Neural progenitor cell (in vitro differentiated cells): Measurements from ENCODE around the gene FKBP5.

Experiments used
- EZH2 ChIP-seq: fragments of 200-600 bp; sonication (generic); IDR thresholded peaks from 2 replicates; pipeline ENCODE4 v1.6.1; 2017; ENCODE audit warnings: antibody characterized with exemption, mild to moderate bottlenecking, moderate library complexity
- TF ChIP-seq, protein P1 (sequence below): fragments of 200-600 bp; sonication (generic); IDR thresholded peaks from 2 replicates; pipeline ENCODE4 v1.5.1; 2017; ENCODE audit warnings: antibody characterized with exemption, mild to moderate bottlenecking

DNA sequence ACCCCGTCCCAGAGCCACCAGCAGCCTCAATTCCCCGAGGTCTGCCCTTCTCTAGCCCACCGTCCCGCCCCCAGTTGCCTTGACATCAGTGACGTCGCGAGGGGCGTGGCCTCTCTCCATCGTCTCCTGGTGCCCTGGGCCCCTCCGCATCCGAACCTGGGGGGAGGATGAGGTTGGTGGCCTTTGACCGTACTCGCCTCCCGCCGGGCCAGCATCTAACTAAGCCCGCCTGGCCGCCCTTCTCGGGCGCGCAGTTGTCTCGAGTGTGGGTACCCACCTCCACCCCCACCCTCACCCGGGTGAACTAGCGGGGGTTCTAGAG, 42.7 kb upstream of the FKBP5 start:
- TF ChIP-seq, protein P1, sequence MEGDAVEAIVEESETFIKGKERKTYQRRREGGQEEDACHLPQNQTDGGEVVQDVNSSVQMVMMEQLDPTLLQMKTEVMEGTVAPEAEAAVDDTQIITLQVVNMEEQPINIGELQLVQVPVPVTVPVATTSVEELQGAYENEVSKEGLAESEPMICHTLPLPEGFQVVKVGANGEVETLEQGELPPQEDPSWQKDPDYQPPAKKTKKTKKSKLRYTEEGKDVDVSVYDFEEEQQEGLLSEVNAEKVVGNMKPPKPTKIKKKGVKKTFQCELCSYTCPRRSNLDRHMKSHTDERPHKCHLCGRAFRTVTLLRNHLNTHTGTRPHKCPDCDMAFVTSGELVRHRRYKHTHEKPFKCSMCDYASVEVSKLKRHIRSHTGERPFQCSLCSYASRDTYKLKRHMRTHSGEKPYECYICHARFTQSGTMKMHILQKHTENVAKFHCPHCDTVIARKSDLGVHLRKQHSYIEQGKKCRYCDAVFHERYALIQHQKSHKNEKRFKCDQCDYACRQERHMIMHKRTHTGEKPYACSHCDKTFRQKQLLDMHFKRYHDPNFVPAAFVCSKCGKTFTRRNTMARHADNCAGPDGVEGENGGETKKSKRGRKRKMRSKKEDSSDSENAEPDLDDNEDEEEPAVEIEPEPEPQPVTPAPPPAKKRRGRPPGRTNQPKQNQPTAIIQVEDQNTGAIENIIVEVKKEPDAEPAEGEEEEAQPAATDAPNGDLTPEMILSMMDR: no peak
- no peak for TF ChIP-seq EZH2
